SK-N-MC (cell line): ENCODE data around the gene PIK3C3.
A peak's percentile ranks its signal among the peaks of the same experiment; 100 is the strongest.

Experiments used
- DNase-seq: peaks from one replicate; pipeline ENCODE4 v3.0.0-alpha.2; 2011; ENCODE audit warnings: low read depth, low spot score
- H3K27ac ChIP-seq: fragments of 200-600 bp; sonication (generic); 2 replicates; pipeline ENCODE4 v1.5.1; 2016; ENCODE audit warnings: mixed run types
- H3K36me3 ChIP-seq: fragments of 200-600 bp; sonication (generic); 2 replicates; pipeline ENCODE4 v1.6.1; 2017; ENCODE audit warnings: antibody characterized with exemption, low read length, mixed read lengths; ENCODE audit not compliant: insufficient read depth
- H3K4me3 ChIP-seq: fragments of 200-600 bp; sonication (generic); 2 replicates; pipeline ENCODE4 v1.5.1; 2016
- H3K9ac ChIP-seq: fragments of 200-600 bp; sonication (generic); 2 replicates; pipeline ENCODE4 v1.8.0; 2017; ENCODE audit warnings: mixed run types, mixed read lengths; ENCODE audit not compliant: insufficient read length
- H3K9me3 ChIP-seq: fragments of 200-600 bp; sonication (generic); 2 replicates; pipeline ENCODE4 v1.6.1; 2017; ENCODE audit warnings: low read depth, mild to moderate bottlenecking, antibody characterized with exemption, low read length, moderate library complexity, mixed read lengths
- EZH2 ChIP-seq: fragments of 200-600 bp; sonication (generic); IDR thresholded peaks from one replicate; pipeline ENCODE4 v1.6.1; 2017; ENCODE audit warnings: antibody characterized with exemption
- FOXP2 ChIP-seq: optimal IDR thresholded peaks from 2 replicates; pipeline ENCODE3; 2011; ENCODE audit warnings: mild to moderate bottlenecking, moderate library complexity; ENCODE audit not compliant: insufficient read depth; ENCODE audit errors: extremely low read length, control extremely low read depth
- POLR2AphosphoS5 ChIP-seq: IDR thresholded peaks from 2 replicates; pipeline ENCODE4 v1.6.1; 2012; ENCODE audit warnings: mild to moderate bottlenecking, low read depth, low read length, borderline replicate concordance

Gene PIK3C3

GRCh38 chr18:42024131-42024530 lies 69.1 kb downstream of the PIK3C3 start:
- no peak for TF ChIP-seq EZH2
- TF ChIP-seq FOXP2, result no peak
- no peak for TF ChIP-seq POLR2AphosphoS5
- no peak for DNase-seq

DNA sequence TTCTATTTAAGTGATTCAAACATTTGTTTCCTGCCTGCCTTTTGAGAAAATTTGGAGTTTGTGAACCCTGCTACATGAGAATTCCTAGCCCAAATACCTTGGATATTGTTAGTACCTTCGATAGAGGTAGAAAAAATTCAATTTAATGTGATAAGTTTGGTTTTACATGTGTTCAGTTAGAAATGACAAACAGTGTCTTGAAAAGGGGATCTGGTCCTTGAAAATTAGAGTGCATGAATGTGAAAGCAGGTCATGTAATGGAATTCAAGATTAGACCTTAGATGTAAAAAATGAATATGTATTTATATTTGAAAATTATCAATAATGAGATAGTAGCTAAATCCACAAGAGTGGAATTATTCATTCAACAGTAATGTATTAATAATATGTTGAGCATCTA lies 70.5 kb downstream of the PIK3C3 start:
- no peak overlapping the region for H3K27ac ChIP-seq
- no peaks in the 10 kb centered on the region for H3K9me3 ChIP-seq
- H3K9ac ChIP-seq, result no peak overlapping the region
- H3K4me3 ChIP-seq, result no peak overlapping the region
- no peak for DNase-seq
- no peak for TF ChIP-seq EZH2
- TF ChIP-seq FOXP2, result no peak
- TF ChIP-seq POLR2AphosphoS5, result no peak
- H3K36me3 ChIP-seq, result peaks cover 3% of the 10 kb centered on the region; the same call in 1 of the 2 replicates

More at GRCh38 chr18:42024131-42024530, 69.1 kb downstream of the PIK3C3 start:
- no peak overlapping the region for H3K9ac ChIP-seq
- peaks cover 8% of the 10 kb centered on the region for H3K36me3 ChIP-seq
- no peak overlapping the region for H3K27ac ChIP-seq
- H3K9me3 ChIP-seq, result no peaks in the 10 kb centered on the region
- H3K4me3 ChIP-seq, result no peak overlapping the region

- Histone ChIP-seq H3K4me3 (no peak overlapping the region), H3K9ac (no peak overlapping the region), H3K36me3 (peaks cover 4% of the 10 kb centered on the region; the same call in 1 of the 2 replicates), H3K27ac (no peak overlapping the region), H3K9me3 (no peaks in the 10 kb centered on the region)
- no peak for DNase-seq
- TF ChIP-seq EZH2 (no peak), POLR2AphosphoS5 (no peak), FOXP2 (no peak)
Measured at GRCh38 chr18:42025974-42026625, 71.1 kb downstream of the PIK3C3 start.

DNA sequence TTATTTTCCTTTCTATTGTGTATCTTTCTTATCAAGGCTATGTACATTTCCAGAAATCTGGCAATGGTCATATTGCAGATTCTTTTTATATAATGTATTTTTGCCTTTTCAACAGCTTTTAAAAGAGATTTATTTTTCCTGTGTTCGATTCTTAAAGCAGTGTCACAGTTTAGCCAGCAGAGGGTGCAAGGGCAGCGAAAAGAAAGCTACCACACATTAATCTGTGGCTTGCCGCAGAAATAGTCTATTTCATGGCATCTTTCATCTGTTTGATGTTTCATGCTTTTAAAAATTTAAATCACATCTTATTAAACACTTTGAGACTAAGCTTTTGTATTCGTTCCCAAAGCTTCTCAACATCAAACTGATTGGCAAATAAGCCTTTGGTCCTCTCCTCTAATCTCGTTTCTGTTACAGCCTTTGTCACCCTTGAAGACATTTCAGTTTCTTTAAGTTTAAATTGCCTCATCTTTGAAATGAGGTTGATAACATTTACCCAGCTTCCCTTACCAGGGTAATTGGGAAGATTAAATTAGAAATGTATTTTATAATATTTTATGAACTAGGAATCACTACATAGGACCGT lies 73.3 kb downstream of the PIK3C3 start:
- no peak for TF ChIP-seq FOXP2
- TF ChIP-seq EZH2, result no peak
- no peak for TF ChIP-seq POLR2AphosphoS5
- no peak overlapping the region for H3K9ac ChIP-seq
- no peaks in the 10 kb centered on the region for H3K9me3 ChIP-seq
- DNase-seq, result no peak
- H3K36me3 ChIP-seq, result peaks cover 10% of the 10 kb centered on the region
- H3K4me3 ChIP-seq, result no peak overlapping the region
- peak overlapping the region; percentile 73 for H3K27ac ChIP-seq

- H3K9me3 ChIP-seq, result no peaks in the 10 kb centered on the region
- peak overlapping the region; percentile 73 for H3K27ac ChIP-seq
- peaks cover 11% of the 10 kb centered on the region for H3K36me3 ChIP-seq
- TF ChIP-seq EZH2, result no peak
- no peak for TF ChIP-seq FOXP2
- TF ChIP-seq POLR2AphosphoS5, result no peak
- H3K9ac ChIP-seq, result peak overlapping the region; percentile 55
- no peak overlapping the region for H3K4me3 ChIP-seq
- DNase-seq, result no peak
Measured at GRCh38 chr18:42029092-42029491, 74.1 kb downstream of the PIK3C3 start.

DNA sequence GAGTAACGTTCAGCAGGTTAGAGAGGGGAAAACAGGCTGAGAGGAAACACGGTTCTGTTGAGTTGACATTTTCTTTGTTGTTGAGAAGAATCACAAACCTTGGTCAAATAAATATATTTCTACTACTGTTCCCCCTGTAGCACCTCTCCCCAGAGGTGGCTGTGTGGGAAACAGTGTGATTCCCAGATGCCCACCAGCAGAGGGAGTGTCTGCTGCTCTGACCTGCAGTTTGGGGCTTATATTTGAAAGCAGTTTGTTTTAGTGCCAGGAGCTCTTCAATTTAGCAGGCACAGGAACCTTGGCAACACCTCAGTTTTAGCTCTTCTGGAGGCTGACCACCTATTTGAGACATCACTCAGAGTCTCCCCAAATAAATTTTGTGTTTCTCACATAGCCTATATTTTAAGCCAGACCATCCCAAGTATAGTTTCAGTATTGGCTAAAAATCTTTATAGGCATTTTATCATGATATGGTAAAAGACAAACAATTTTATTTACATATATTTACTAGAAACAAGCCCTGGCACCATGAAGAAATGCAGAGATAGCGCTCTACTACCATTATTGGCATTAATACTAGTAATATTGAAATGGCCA lies 75.7 kb downstream of the PIK3C3 start:
- Histone ChIP-seq H3K9ac (no peak overlapping the region), H3K9me3 (no peaks in the 10 kb centered on the region), H3K27ac (peak overlapping the region; percentile 7; the same call in 1 of the 2 replicates), H3K4me3 (no peak overlapping the region), H3K36me3 (peaks cover 25% of the 10 kb centered on the region)
- DNase-seq, result no peak
- TF ChIP-seq EZH2, result no peak
- no peak for TF ChIP-seq POLR2AphosphoS5
- no peak for TF ChIP-seq FOXP2

GRCh38 chr18:42032447-42032846 lies 77.4 kb downstream of the PIK3C3 start:
- Histone ChIP-seq H3K9ac (no peak overlapping the region), H3K27ac (peak overlapping the region; percentile 54; the same call in 1 of the 2 replicates), H3K4me3 (no peak overlapping the region), H3K9me3 (no peaks in the 10 kb centered on the region), H3K36me3 (peaks cover 29% of the 10 kb centered on the region)
- TF ChIP-seq FOXP2, result no peak
- TF ChIP-seq EZH2, result no peak
- DNase-seq, result no peak

GRCh38 chr18:42033137-42033810 lies 78.2 kb downstream of the PIK3C3 start:
- peak overlapping the region; percentile 54; the same call in 1 of the 2 replicates for H3K27ac ChIP-seq
- no peak overlapping the region for H3K4me3 ChIP-seq
- no peak for TF ChIP-seq POLR2AphosphoS5
- TF ChIP-seq FOXP2, result no peak
- no peak for TF ChIP-seq EZH2
- no peak for DNase-seq
- H3K9ac ChIP-seq, result no peak overlapping the region
- no peaks in the 10 kb centered on the region for H3K9me3 ChIP-seq
- H3K36me3 ChIP-seq, result peaks cover 33% of the 10 kb centered on the region
